Measurements from ENCODE around the gene RASA3.

The RASA3 gene

DNA sequence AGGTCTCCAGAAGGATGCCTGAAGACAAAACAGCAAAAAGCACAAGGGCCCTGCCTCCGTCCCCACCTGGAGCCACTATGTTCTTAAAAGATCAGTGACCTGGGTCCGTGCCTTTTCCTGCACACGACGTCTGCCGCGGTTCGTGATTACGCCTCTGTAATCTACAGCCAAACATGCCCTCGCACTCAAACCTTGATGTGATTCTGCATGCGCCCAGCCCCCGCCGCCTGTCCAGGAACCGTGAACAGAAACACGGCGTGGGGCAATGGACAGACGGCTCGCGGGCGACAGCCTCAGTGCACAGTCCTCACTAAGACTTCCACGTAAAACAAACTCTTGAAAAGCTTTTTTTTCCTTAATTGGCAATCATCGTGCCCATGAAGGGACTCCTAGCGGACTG is 174.1 kb downstream of the RASA3 start:
- DNase-seq = no peak

DNA sequence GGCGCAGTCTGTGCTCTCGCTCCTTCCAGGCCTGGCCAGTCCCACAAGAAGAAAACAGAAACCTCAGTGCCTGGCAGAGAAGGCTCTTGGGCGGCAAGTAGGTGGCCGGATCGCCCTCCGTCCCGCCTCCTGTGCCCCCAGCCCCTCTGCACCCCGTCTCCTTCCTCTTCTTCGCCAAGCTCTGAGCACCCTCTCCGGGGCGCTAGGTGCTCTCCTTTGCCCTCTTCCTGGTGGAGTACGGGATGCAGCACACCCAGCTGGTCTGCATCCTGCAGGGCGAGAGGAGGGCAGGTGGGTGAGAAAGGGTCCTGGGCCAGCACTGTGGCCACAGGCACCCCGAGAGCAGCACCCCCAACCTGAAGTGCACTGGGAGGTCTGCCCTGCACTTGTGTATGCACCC is 175.9 kb downstream of the RASA3 start:
- no peak for DNase-seq

DNA sequence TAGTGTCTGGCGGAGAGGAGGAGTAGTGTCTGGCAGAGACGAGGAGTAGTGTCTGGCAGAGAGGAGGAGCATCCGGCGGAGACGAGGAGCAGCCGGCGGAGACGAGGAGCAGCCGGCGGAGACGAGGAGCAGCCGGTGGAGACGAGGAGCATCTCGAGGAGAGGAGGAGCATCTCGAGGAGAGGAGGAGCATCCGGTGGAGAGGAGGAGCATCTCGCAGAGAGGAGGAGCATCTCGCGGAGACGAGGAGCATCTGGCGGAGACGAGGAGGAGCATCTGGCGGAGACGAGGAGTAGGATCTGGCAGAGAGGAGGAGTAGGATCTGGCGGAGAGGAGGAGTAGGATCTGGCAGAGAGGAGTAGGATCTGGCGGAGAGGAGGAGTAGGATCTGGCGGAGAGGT is 176.7 kb downstream of the RASA3 start:
- DNase-seq = no peak

GRCh38 chr13:113955235-113955634 is 177.2 kb downstream of the RASA3 start:
- DNase-seq = no peak

GRCh38 chr13:113954046-113954835 is 178.2 kb downstream of the RASA3 start:
- DNase-seq = no peak

GRCh38 chr13:113953561-113953960 is 178.9 kb downstream of the RASA3 start:
- DNase-seq = no peak

GRCh38 chr13:113952983-113953520 is 179.4 kb downstream of the RASA3 start:
- DNase-seq = no peak

DNA sequence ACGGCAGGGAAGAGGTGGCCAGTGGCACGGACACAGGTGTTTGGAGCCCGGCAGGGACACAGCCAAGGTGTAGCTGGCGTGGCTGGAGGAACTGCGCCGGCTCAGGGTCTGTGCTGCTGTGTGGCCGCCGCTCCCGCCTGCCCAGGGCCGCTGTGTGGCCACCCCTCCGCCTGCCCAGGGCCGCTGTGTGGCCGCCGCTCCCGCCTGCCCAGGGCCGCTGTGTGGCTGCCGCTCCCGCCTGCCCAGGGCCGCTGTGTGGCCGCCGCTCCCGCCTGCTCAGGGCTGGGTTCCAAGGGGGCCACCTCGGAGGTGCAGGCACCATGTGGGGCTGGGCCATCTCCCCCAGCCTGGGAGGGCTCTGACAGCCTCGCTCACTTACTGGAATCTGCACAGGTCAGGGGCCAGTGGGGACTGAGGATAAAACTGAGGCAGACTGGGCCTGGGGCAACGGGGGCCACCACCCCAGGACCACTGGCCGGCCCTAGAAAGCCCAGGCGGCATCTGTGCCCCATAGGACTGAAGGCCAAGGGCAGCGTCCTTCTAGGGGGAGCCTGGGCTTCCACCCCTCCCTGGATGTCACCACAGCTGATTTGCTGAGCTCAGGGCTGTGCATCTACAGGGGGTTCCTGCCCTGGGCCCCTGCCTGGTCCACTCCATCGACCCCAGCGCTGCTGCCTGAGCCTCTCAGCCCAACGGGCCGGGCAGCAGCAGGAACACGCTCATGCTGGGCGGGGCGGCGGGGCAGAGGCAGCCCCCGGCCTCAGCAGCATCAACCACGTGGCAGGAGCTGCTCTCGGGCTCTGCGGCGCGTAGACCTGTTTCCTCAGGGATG is 180.1 kb downstream of the RASA3 start:
- no peak for DNase-seq

DNA sequence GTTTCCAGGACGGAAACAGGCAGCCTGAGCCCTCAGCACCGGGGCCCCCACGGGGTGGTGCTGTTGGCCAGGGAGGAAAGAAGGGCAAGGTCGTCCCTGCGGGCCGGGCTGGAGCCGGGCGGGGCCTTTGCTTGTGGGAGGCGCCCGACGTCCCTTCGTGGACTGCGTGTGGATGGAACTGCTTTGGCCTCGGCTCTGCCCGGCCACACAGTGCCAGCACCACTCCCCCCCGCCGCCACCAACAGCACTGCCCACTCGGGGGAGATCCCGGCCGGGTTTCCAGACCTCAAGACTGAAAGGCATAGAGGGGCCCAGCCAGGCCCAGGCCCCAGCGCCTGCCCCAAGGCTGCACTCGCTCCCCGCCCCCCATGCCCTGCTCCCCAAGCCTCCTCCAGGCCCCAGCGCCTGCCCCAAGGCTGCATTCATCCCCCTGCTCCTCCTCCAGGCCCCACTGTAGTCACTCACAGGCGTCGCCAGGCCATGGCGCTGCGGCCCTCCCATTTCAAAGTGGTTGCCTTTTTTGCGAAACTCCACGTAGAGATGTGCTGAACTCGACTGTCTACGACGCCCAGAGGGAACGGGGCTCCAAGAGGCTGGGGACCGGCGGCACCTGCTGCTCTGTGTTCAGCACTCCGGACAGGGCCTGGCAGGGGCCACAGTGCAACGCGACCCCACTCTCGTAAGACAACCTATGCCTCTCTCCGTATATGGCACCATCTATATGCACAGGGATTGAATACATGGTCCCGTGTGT is 181.0 kb downstream of the RASA3 start:
- peak; percentile 53 to 67 for DNase-seq

DNA sequence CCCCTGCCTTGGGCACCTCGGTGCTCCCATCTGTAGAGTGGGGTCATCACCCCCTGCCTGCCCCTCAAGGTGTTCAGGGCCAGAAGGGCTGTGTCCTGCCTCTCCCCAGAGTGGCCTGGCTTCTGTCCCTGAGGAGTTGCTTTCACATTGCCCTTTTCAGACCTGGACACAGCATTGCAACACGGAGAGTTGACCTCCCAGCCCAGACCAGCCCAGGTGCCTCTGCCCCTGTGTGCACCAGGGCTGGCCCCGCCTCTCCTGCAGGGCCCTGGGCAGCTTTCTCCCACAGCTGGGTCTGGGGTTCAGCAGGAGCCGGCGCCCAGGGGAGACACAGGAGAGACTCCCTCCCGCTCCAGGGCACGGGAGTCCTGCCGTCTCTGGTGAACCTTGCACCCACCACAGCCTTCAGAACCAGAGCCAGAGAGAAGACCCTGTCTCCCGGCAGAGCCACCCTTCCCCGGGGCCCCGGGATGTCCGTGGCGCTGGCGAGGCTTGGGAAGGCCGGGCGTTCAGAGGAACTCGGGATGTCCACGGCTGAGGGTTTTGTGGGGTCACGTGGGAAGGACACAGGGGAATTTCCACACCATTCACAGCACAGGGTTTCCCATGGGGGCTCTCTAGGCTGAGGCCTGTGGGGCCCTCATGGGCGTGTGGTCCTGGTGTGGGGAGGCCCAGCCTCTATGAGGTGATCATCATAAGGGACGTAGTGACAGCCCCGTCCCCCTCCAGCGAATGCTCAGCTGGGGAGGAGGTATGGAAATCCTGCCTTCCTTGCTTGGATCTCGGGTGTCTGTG is 181.8 kb downstream of the RASA3 start:
- no peak for DNase-seq

DNA sequence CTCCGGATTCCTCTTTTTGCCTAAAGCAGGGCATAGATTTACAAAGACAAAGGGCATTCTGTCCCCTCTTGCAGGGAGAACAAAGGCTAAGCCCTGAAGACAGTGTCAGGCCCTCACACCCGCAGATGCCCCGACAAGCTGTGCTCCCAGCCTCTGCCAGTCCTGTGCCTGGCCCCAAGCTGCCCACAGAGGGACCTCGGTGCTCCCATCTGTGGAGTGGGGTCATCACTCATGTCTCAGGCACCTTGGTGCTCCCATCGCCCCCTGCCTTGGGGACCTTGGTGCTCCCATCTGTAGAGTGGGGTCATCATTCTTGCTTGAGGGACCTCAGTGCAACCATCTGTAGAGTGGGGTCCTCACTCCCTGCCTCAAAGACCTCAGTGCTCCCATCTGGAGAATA is 182.9 kb downstream of the RASA3 start:
- no peak for DNase-seq

- DNase-seq = no peak
Measured at GRCh38 chr13:113948034-113948742, 184.2 kb downstream of the RASA3 start.

- no peak for DNase-seq
Measured at GRCh38 chr13:113947311-113948033, 185.0 kb downstream of the RASA3 start.

DNA sequence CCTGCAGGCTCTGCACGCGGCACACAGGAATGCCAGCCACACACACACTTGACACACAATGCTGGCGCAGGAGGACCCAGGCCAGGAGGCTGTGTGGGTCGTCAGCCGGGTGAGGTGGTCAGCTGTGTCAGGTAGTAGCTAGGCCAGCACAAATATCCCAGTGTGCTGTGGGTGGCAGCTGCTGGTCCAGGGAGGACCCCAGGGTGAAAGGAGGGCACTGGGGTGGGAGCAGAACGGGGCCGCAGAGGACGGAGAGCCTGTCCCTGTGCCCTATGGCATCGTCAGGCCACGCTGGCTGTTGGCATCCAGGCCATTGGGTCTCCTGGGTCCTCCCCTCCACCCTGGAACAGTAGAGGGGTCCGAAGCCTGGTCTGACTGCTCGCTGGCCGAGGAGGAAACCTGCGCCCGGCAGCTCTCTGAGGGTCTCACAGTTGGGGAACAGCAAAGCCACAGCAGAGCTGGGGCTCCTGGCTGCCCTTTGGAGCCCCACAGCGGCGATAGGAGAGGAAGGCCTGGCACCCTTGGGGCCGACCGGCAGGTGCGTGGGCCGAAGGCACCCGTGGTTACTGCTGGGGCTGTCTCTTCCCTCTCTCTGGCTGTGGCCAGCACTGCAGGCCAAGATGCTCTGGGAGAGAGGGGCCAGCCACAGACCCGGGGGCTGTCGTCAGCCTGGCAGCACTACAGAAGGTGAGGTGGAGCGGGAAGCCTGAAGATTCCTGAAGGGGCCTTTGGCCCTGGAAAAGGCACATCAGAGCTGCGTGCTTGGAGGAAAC is 185.8 kb downstream of the RASA3 start:
- no peak for DNase-seq

- no peak for DNase-seq
Measured at GRCh38 chr13:113945857-113946408, 186.5 kb downstream of the RASA3 start.

DNA sequence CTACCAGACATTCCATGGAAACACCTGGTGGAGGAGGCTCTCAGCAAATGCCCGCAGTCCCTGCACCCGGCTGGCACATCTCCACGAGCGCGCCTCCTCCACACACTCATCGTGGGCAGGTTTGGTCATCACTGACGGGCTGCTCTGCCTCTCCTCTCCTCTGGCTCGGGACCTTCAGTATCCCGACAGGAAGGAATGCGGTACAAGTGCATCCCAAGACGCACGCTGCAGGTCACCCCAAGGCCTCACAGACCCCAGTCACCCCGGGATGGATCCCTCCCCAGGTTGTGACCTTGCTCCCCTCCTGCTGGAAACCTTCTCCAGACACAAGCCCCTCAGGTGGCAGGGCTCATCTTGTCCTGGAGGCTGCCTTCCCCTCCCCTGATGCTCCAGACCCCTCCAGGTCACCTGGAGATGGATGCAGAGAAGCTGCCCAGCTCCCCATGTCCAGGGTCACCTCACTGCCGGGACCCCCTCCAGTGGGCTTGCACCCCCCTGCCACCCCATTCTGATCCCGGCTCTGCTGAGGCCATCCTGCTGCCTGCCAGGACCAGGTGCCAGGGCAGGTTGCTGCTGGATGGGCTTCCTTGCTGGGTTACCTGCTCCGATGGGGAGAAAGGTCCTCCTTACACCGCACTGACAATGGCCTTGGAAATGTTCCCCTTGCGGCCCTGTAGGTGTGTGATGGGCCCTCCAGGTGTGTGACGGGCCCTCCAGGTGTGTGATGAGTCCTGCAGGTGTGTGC is 188.4 kb downstream of the RASA3 start:
- no peak for DNase-seq

DNA sequence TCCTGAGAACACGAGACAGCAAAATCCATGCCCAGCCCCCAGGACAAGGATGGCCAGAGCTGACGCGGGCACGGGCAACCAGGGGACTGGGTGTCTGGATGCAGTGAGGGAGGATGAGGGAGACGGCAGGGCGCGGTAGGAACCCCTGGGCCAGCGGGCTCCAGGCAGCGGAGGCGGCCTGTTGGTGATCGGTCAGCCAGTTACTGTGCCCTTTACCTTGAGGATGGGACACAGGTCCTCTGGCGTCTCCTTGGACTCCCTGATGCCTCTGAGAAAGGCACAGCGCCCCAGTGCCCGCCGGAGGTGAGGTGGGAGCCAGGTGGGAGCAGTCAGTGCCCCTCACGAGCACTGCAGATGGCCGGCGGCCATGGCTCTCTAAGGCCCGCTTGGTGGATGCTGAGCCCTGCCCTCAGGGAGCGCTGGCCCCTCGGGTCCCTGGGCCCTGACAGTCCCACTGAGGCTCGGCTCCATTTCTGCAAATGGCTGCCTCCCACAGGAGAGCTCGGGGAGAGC is 189.8 kb downstream of the RASA3 start:
- DNase-seq = no peak

DNA sequence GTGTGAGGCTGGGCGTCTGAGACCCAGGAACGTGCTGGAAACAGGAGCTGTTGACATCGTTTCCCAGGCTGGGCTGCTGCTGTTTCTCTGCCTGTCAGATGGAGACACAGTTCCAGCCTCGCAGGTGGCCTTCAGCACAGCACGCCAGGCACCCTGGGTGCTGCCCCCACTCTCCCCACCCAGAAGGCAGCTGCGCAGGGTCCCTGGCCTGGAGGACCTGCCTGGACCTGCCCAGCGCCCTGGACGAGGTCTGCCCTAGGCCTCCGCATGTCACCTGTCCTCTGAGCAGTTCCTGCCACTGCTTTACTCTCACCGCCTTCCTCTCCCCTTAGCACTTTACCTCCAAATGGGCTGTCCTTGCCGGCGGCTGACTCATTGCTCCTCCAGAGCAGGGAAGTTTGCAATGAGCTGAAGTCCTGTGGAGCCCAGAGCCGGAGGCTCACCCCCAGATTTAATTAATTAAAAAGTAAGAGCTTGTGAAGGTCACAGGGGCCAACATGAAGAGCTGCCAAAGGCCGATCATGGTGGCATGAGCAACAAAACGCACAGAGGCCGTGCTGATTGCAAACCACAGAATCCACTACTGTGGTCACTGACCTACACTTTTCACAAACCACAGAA is 190.7 kb downstream of the RASA3 start:
- DNase-seq = no peak

Measured in CD4-positive, alpha-beta T cell treated with Interferon alpha-2 for 1 hour (primary cell).